H54 (cell line): ENCODE measurements around the gene IQCH.
"Not testable (repeated sequence)": the region's sequence is repeated elsewhere in the genome, so short reads cannot be mapped to it uniquely, and the experiment has no call there.

Experiments
- DNase-seq: peaks from one replicate; pipeline ENCODE4 v3.0.0; 2011; ENCODE audit warnings: low spot score, mixed read lengths; ENCODE audit not compliant: insufficient read length
- FAIRE-seq: peaks from 3 replicates; lab custom pipeline; 2011; peaks lifted over from hg19 to GRCh38; lab: Jason Lieb, UNC
- POLR2A ChIP-seq: IDR thresholded peaks from 2 replicates; pipeline ENCODE4 v1.6.1; 2011; ENCODE audit warnings: low read depth, mild to moderate bottlenecking, low read length

IQCH gene

DNA sequence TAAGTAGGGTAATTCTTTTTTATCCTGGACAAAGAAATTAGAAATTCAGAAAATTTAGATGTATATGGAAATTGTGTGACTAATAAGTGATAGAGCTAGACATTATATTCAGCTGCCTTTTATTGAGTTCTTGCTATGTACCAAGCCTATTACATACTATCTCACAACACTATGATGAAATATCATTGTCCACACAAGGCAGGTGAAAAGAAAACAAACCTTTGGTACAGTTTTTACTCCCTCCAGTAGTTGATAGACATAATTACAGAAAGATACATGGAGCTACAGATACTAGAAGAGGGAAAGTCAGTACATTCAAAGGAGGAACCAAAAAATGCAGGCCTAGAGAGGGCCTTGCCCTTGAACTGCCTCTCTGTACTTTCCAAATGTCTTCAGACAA is 4.8 kb downstream of the IQCH start:
- no peak for DNase-seq
- no peak for FAIRE-seq
- no peak for TF ChIP-seq POLR2A

DNA sequence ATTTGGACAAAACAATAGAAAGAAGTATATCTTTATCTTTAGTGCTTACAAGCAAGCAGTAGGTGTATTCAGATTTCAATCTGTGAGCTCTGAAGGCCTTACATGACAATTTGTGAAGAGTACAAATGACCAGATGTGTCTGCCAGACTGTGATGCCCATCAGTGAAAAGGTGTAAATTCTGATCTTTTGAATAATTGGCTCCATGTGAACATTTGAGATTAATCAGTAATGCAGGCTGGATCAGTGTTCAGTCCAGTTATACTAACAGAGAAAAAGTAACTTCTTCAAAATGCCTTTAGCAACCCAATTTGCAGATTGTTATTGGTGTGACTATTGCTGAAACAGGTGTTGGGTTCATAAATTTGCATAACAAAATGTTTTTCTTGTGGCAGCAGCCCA is 5.2 kb downstream of the IQCH start:
- FAIRE-seq (no peak), DNase-seq (no peak)
- no peak for TF ChIP-seq POLR2A

DNA sequence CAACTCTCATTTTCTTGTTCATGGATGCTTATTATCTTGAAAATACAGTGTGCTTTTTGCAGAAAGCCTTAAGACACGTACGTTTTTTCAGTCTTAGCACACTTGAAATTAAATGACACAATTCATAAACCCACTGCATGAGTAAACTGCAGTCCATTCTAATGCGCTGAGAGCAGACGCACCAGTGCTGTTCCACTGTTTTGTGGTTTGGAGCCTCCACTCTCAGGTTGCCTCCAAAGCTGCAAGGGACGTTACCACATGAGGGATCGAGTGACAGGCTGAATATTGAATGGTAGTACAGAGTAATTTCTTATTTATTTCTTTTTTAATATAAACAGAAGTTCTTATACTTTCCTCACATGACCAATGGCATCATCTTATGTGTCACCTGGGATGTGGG is 12.3 kb downstream of the IQCH start:
- DNase-seq = no peak
- no peak for TF ChIP-seq POLR2A
- FAIRE-seq = no peak

DNA sequence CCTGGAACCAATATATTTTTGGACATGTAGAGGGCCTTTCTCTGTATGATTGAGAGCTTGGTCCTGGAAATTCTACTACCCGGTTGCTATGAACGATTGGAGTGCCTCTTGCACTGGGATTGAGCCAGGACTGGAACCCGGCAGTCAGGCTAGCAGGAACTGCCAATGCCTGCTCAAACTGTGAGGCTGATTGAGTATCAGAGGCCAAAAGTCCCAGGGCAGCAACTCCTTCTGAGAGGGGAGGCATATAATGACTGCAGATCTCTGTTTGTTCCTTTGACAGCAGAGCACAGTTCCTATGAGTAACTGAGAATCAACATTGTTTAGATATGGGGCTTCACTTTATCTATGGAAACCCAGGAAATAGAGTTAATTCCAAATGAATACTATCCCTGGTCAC is 12.9 kb downstream of the IQCH start:
- DNase-seq (no peak), FAIRE-seq (no peak)
- TF ChIP-seq POLR2A = no peak

DNA sequence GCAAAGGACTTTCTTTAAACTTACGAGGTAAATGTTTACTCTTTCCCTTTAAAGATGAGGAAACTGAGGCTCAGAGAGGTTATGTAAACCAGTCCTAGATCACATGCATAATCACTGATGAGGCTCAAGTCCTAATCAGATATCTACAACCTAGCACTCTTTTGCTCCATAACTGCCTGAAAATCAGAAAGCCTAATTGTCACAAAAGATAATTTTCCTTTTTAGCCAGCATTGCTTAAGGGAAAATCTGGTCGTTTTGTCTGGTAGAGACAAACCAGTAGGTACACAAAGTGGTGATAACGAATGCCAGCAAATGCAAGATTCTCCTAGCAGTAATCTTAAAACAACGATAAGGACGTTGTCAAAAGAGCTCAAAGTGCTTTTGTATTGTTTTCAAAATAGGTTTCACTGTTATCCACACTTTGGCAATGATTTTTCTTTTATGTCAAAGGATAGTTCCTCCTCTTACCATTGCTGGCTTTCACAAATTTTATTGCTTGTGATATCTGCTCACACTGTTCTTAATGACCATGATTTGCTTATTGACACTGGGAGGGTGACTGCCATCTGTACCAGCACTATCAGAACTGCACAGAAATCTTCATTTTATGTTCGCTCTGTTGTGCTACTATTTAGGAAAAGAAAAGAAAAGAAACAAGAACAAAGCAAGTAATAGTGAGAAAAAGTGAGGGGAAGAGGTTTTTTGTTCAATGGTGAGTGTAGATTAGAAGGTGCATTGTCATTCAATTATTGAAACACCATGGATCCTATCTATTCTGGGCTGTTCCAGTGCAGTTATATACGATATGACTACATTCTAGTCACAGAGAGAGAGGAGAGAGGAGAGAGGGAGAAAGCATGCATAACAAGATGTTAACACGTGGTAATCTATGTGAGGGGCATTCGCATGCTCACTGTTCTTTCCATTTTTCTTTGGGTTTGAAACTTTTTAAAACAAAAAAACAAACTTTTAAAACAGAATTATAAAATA is 13.7 kb downstream of the IQCH start:
- FAIRE-seq = no peak
- DNase-seq = no peak
- no peak for TF ChIP-seq POLR2A

DNA sequence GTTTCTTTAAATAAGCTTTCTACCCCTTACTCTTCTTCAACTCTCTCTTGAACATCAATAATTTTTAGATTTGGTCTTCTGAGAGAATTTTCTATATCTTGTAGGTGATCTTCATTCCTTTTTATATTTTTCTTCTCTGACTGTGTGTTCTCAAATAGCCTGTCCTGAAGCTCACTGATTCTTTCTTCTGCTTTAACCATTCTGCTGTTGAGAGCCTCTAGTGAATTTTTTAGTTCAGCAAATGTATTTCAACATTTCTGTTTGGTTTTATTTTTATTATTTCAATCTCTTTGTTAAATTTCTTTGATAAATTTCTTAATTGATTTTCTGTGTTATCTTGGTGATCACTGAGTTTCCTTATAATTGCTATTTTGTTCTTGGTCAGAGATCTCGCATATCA is 19.6 kb downstream of the IQCH start:
- FAIRE-seq (no peak), DNase-seq (no peak)
- no peak for TF ChIP-seq POLR2A

DNA sequence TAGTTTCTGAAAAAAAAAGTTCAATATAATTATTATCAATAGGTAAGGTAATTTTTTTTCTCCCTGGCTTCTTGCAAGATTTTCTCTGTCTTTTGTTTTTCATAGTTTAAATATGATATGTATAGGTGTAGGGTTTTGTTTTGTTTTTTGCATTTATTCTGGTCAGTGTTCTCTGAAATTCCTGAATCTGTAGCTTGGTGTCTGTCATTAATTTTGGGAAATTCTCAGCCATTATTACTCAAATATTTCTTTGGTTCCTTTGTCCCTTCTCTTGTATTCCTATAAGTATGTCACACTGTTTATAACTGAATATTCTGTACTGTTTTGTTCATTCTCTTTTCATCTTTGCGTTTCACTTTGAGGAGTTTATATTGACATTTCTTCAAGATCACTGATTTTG is 22.1 kb downstream of the IQCH start:
- no peak for FAIRE-seq
- no peak for TF ChIP-seq POLR2A

DNA sequence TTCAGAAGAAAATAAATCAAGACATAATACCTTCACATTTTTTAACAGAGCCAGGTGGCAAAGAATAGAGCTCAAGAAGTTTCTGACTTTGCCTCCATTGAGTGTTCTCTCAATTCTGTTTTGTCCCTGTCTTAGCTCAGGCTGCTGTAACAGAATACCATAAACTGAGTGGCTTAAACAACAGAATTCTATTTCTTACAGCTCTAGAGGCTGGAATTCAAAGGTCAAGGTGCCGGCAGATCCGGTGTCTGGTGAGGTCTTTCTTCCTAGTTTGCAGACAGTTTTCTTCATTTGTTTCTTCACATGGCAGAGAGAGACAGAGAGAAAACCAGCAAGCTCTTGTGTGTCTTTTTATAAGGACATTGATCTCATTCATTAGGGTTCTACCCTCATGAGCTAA is 25.6 kb downstream of the IQCH start:
- FAIRE-seq (no peak), DNase-seq (no peak)
- TF ChIP-seq POLR2A = no peak

More for the DNA sequence above, 22.1 kb downstream of the IQCH start:
- no peak for DNase-seq

DNA sequence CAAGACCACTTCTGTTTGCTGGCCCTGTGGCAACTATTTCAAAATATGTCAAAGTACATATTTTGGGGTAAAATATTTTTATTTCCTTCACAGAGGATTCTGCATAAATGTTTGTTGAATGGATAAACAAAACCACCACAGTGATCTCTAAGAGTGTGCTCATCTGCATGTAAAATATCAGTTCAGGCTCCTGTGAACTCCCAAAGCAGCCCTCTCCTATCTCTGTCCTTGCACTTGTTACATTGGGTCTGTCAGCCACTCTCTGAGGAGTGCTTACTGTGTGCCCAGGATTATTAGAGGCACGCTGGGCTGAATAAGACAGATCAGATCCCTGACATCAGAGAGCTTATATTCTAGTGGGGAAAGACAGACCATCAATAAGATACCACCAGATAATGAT is 27.1 kb downstream of the IQCH start:
- no peak for FAIRE-seq
- no peak for DNase-seq
- no peak for TF ChIP-seq POLR2A

DNA sequence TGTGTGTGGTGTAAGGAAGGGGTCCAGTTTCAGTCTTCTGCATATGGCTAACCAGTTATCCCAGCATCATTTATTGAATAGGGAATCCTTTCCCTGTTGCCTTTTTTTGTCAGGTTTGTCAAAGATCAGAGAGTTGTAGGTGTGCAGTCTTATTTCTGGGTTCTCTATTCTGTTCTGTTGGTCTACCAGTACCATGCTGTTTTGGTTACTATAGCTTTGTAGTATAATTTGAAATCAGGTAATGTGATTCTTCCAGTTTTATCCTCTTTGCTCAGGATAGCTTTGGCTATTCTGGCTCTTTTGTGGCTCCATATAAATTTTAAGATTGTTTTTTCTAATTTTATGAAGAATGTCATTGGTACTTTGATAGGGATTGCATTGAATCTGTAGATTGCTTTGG is 31.0 kb downstream of the IQCH start:
- FAIRE-seq, DNase-seq: not testable (repeated sequence)

DNA sequence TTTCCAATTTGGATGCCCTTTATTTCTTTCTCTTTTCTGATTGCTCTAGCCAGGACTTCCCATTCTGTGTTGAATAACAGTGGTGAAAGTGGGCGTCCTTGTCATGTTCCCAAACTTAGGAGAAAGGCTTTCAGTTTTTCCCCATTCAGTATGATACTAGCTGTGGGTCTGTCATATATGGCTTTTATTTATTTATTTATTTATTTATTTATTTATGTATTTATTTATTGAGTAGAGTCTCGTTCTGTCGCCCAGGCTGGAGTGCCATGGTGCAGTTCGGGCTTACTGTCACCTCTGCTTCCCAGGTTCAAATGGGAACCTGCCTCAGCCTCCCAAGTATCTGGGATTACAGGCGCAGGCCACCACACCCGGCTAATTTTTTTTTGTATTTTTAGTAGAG is 31.8 kb downstream of the IQCH start:
- FAIRE-seq = not testable (repeated sequence)

DNA sequence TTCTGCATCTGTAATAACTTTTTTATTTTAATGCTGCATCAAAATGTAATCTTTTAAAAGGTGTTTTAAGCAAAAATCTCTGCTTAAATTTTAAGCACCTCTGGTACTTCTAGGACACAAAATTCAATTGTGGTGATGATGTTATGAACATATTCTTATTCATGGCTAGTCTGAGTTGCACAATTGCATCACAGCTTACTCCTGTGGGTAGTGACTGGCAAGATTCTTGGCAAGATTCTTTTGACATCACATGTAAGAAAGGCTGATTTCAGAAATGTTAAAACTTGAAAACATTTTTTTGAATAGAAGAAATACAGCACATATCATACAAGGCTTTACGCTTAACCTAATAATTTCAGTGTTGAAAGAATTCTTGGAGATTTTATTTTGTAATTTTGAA is 35.7 kb downstream of the IQCH start:
- no peak for FAIRE-seq
- DNase-seq = no peak
- TF ChIP-seq POLR2A = no peak

More for the DNA sequence above, 31.8 kb downstream of the IQCH start:
- not testable (repeated sequence) for DNase-seq

DNA sequence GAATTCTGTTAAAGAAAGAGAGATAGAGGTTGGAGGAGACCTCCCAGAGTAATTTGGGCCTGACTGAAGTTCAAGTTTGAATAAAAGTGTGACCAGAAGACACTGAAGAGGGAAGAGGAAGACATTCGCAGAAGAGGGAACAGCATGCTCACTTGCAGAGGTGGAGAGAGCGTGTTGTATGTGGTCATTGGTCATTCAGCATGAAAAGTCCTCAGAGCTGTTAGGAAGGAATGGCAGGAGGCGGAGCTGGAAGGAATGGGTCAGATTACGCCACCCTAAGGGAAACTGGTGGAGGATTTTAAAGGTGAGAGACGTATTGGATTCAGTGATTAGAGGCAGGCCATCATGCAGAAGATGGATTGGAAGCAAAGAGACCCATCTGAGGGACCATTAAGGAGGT is 41.6 kb downstream of the IQCH start:
- no peak for TF ChIP-seq POLR2A
- DNase-seq (no peak), FAIRE-seq (no peak)

DNA sequence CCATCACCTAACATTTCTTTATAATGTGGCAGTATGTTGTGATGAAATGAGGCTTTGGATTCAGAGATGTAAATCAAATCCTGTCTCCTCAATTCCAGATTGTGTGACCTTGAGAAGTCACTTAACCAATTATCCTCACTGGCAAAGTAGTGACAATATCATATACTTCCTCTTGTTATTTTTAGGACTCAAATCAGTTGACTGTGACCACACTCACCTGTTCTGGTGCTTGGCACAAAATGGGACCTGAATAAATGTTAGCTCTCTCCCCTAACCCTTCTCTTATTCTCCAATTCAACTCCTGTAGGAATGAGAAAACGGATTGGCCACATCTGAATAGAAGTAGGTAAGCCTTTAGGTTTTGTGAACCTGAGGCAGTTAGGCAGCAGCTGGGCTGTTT is 42.1 kb downstream of the IQCH start:
- TF ChIP-seq POLR2A = no peak
- DNase-seq = no peak
- FAIRE-seq = no peak

DNA sequence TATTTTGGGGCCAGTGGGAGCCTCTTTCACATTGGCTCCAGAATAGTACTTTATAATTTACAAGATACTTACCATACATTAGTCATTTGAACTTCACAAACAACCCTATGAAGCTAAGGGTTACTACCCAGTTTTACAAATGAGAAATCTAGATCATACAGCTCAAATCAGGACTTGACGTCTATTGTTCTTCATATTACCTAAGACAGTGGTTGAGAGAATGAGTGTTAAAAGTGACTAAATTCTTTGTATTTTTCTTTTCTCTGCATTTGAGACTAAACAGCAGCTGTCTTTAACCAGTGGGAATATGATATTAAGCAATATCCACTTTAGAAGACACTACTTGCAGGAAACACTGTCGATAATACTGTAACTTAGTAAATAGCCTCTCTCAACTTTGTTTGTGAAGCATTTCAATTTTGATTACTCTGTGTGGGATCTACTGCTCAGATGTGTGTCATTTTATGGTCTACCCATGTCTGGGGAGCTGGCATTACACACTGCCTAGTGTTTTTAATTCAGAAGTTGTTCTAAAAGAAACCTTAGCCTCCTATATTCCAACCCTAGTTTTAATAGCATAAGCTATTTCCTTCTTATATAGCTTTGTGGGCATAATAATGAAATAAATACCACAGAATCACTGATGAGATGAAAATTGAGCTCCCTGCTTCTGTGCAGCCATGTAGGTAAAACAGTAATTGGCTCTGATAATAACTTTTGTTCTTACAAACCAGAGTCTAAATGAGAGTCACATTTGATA is 45.9 kb downstream of the IQCH start:
- no peak for FAIRE-seq
- no peak for TF ChIP-seq POLR2A
- DNase-seq = no peak
